AML-193 (cell line): ENCODE measurements around the gene INMT.

Experiments
- DNase-seq, 2 experiments: peaks; one replicate each; lab custom pipeline; 2025; lab: John Stamatoyannopoulos, UW

Gene INMT

GRCh38 chr7:30787486-30787885, 35.6 kb downstream of the INMT start:
- DNase-seq = peak; percentile 83 to 87

- DNase-seq = no peak
These were observed 36.9 kb downstream of the INMT start for GRCh38 chr7:30788640-30789333.

GRCh38 chr7:30789334-30789711, 37.4 kb downstream of the INMT start:
- peak; percentile 78 for DNase-seq

GRCh38 chr7:30790356-30790755, 38.4 kb downstream of the INMT start:
- DNase-seq = no peak

GRCh38 chr7:30791114-30791513, 39.2 kb downstream of the INMT start:
- DNase-seq = no peak

GRCh38 chr7:30795161-30795948, 43.4 kb downstream of the INMT start:
- DNase-seq = no peak

- DNase-seq = no peak
These were observed 44.4 kb downstream of the INMT start for GRCh38 chr7:30796105-30796869.

GRCh38 chr7:30797176-30798040, 45.5 kb downstream of the INMT start:
- DNase-seq = no peak

- no peak for DNase-seq
These were observed 47.5 kb downstream of the INMT start for GRCh38 chr7:30799206-30799975.

GRCh38 chr7:30799976-30800661, 48.2 kb downstream of the INMT start:
- DNase-seq = no peak

- peak; percentile 56 for DNase-seq
These were observed 48.9 kb downstream of the INMT start for GRCh38 chr7:30800785-30801252.

GRCh38 chr7:30802812-30803211, 50.9 kb downstream of the INMT start:
- DNase-seq = no peak

- DNase-seq = no peak
These were observed 52.2 kb downstream of the INMT start for GRCh38 chr7:30804078-30804661.

GRCh38 chr7:30805081-30805691, 53.3 kb downstream of the INMT start:
- DNase-seq = no peak

- no peak for DNase-seq
These were observed 54.0 kb downstream of the INMT start for GRCh38 chr7:30805931-30806330.
